ENCODE measurements around the gene DDX55. TPM values are rescaled to one million over a fixed set of nuclear protein-coding genes. Genes with fewer than 3 reads are reported as not detected.
"Not testable (repeated sequence)": the region's sequence is repeated elsewhere in the genome, so short reads cannot be mapped to it uniquely, and the experiment has no call there.

The DDX55 gene, protein sequence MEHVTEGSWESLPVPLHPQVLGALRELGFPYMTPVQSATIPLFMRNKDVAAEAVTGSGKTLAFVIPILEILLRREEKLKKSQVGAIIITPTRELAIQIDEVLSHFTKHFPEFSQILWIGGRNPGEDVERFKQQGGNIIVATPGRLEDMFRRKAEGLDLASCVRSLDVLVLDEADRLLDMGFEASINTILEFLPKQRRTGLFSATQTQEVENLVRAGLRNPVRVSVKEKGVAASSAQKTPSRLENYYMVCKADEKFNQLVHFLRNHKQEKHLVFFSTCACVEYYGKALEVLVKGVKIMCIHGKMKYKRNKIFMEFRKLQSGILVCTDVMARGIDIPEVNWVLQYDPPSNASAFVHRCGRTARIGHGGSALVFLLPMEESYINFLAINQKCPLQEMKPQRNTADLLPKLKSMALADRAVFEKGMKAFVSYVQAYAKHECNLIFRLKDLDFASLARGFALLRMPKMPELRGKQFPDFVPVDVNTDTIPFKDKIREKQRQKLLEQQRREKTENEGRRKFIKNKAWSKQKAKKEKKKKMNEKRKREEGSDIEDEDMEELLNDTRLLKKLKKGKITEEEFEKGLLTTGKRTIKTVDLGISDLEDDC
- total RNA-seq (14.9 and 16.1 TPM in 2 replicates), polyA plus RNA-seq (15.2 and 18.5 TPM in 2 replicates)

DNA sequence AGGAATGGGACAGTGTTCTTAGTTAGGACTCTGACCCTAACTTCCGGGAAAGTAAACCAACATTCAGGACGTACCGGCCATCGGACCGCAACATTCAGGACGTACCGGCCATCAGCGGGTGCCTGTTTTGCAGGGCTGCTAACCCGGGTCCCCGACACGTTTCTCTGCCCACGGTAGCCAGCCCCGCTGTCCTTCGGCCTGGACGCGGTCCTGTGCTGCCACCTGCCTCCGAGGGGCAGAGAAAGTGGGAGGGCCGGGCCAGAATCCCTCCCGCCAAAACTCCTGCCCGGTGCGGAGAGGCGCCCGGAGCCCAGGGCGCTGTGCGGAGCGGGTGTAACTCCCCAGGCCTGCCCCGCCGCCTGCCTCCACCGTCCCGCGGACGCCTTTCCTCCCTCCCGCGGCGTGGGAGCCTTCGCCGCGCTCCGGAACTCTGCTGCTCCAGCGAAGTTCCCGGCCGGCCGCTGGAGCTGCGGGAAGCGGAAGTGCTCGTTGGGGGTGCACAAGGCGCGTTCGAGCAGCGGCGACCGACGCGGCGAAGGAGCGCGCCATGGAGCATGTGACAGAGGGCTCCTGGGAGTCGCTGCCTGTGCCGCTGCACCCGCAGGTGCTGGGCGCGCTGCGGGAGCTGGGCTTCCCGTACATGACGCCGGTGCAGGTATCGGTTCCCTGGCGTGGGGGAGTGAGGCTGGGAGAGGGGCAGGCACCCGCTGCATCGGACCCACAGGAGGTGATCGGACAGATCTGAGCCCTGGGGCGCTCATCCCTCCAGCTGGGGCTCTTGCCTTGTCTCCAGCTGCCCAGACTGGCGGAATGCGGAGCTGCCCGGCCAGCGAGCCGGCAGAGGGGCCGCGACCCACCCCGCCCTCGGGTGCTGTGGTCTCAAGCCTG is at the start of gene DDX55:
DDX55 (plus strand) TSS at position 498 of the 888 bp plus-strand sequence; CDS start at position 548, 50 bp downstream.
- H3K4me1 ChIP-seq (ENCODE audit: low read depth) = no peaks in the 10 kb centered on the region
- peaks cover 7% of the 10 kb centered on the region for H3K36me3 ChIP-seq
- peak; percentile 86 to 94 for DNase-seq (ENCODE audit: low read depth in 1 of 2, low spot score in 1 of 2)
- H3K27ac ChIP-seq = peak within 1 kb of the TSS; percentile 96
- H3K4me3 ChIP-seq = peak within 1 kb of the TSS; percentile 87
- TF ChIP-seq, protein P1, sequence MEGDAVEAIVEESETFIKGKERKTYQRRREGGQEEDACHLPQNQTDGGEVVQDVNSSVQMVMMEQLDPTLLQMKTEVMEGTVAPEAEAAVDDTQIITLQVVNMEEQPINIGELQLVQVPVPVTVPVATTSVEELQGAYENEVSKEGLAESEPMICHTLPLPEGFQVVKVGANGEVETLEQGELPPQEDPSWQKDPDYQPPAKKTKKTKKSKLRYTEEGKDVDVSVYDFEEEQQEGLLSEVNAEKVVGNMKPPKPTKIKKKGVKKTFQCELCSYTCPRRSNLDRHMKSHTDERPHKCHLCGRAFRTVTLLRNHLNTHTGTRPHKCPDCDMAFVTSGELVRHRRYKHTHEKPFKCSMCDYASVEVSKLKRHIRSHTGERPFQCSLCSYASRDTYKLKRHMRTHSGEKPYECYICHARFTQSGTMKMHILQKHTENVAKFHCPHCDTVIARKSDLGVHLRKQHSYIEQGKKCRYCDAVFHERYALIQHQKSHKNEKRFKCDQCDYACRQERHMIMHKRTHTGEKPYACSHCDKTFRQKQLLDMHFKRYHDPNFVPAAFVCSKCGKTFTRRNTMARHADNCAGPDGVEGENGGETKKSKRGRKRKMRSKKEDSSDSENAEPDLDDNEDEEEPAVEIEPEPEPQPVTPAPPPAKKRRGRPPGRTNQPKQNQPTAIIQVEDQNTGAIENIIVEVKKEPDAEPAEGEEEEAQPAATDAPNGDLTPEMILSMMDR (IDR thresholded peaks at IDR 0.05; ENCODE audit: low read depth, low read length) = peak; percentile 45
- H3K9me3 ChIP-seq (ENCODE audit: low read depth) = no peaks in the 10 kb centered on the region
- H3K27me3 ChIP-seq = no peaks in the 10 kb centered on the region

DNA sequence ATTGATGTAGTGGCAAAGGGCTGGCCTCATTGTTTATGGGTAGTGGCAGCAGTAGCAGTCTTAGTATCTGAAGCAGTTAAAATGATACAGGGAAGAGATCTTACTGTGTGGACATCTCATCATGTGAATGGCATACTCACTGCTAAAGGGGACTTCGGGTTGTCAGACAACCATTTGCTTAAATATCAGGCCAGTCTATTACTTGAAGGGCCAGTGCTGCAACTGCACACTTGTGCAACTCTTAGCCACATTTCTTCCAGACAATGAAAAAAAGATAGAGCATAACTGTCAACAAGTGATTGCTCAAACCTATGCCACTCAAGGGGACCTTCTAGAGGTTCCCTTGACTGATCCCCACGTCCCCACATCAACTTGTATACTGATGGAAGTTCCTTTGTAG is 47.8 kb upstream of the DDX55 start:
- not testable (repeated sequence) for DNase-seq (ENCODE audit: low read depth in 1 of 2, low spot score in 1 of 2); H3K27ac ChIP-seq; H3K27me3 ChIP-seq; H3K4me3 ChIP-seq; H3K4me1 ChIP-seq (ENCODE audit: low read depth); H3K9me3 ChIP-seq (ENCODE audit: low read depth); H3K36me3 ChIP-seq

DNA sequence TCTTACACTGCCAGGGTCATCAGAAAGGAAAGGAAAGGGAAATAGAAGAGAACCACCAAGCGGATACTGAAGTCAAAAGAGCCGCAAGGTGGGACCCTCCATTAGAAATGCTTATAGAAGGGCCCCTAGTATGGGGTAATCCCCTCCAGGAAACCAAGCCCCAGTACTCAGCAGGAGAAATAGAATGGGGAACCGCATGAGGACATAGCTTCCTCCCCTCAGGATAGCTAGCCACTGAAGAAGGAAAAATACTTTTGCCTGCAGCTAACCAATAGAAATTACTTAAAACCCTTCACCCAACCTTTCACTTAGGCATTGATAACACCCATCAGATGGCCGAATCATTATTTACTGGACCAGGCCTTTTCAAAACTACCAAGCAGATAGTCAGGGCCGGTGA is 47.1 kb upstream of the DDX55 start:
- H3K27me3 ChIP-seq; H3K27ac ChIP-seq; H3K36me3 ChIP-seq; H3K4me3 ChIP-seq; H3K4me1 ChIP-seq (ENCODE audit: low read depth); H3K9me3 ChIP-seq (ENCODE audit: low read depth); DNase-seq (ENCODE audit: low read depth in 1 of 2, low spot score in 1 of 2): not testable (repeated sequence)

DNA sequence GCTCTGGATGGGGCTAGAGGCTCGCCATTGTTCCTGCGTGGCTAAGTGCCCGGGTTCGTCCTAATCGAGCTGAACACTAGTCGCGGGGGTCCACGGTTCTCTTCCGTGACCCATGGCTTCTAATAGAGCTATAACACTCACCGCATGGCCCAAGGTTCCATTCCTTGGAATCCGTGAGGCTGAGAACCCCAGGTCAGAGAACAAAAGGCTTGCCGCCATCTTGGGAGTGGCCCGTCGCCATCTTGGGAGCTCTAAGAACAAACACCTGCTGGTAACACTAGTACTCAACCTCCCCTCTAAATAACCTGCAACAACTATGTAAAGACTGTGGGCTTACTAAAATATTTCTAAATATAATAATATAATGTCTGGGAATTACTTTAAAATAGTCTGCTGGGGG is 43.4 kb upstream of the DDX55 start:
- H3K4me3 ChIP-seq; H3K36me3 ChIP-seq; DNase-seq (ENCODE audit: low read depth in 1 of 2, low spot score in 1 of 2); H3K27me3 ChIP-seq; H3K9me3 ChIP-seq (ENCODE audit: low read depth); H3K27ac ChIP-seq; H3K4me1 ChIP-seq (ENCODE audit: low read depth): not testable (repeated sequence)

DNA sequence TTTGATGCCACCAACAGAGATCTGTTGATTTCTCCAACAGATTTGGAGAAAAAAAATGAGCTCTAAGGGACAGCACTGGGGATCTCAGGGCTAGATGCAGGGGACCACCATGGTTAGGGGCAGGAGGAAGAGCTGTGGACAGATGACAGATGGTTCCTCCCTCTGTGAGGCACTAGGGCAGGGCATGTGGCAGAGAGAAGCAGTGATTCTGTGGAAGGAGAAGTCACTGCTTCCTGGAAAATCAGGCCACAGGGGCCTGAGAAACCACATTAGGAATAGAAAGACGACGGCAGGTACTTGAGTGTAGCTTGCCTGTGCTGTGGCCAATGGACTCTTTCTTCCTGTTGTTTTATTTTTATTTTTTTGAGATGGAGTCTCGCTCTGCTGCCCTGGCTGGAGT is 42.4 kb upstream of the DDX55 start:
- no peak for DNase-seq (ENCODE audit: low read depth in 1 of 2, low spot score in 1 of 2)
- Histone ChIP-seq H3K9me3 (ENCODE audit: low read depth) (no peaks in the 10 kb centered on the region), H3K27ac (no peak overlapping the region), H3K4me3 (no peak overlapping the region), H3K27me3 (no peaks in the 10 kb centered on the region), H3K36me3 (no peaks in the 10 kb centered on the region), H3K4me1 (ENCODE audit: low read depth) (no peaks in the 10 kb centered on the region)
- TF ChIP-seq, protein P1 (IDR thresholded peaks at IDR 0.05; ENCODE audit: low read depth, low read length) = no peak

DNA sequence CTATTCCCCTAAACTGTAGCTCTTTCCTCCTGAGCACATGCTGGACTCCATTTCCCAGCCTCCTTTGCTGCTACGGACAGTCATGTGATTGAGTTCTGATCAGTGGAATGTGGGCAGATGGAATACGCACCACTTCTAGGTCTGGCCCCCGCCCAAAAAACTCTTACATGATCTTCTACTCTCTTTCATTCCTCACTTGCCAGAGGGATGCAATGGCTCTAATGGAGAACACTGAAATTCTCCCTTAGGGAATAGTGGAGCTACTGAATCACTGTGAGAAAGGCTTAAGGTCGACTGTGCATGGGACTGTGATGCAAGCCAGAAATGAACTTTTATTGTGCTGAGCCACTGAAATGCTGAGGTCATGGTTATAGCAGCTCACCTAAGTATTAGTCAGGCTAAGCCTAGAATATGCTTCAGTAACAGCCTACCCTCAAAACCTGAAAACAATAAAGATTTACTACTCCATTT is 30.5 kb upstream of the DDX55 start:
- H3K36me3 ChIP-seq = no peaks in the 10 kb centered on the region
- H3K4me1 ChIP-seq (ENCODE audit: low read depth) = no peaks in the 10 kb centered on the region
- TF ChIP-seq, protein P1 (IDR thresholded peaks at IDR 0.05; ENCODE audit: low read depth, low read length) = no peak
- no peaks in the 10 kb centered on the region for H3K27me3 ChIP-seq
- H3K9me3 ChIP-seq (ENCODE audit: low read depth) = no peaks in the 10 kb centered on the region
- peak; percentile 34 to 92 for DNase-seq (ENCODE audit: low read depth in 1 of 2, low spot score in 1 of 2)
- H3K27ac ChIP-seq = no peak overlapping the region
- H3K4me3 ChIP-seq = no peak overlapping the region

Data from cardiac muscle cell (in vitro differentiated cells and primary cell).